OCI-LY7 (cell line): ENCODE measurements around the gene YPEL4. TPM values are rescaled to one million over a fixed set of nuclear protein-coding genes. Genes with fewer than 3 reads are reported as not detected.

ENCODE experiments used
- BruUV-seq: library from RNA; stranded (reverse); fragments of 400-500 nt; replicated peaks from 2 replicates; lab custom pipeline; 2021; lab: Mats Ljungman, UMichigan
- CTCF ChIA-PET: fragments of 300-600 bp; sonication (Branson Sonifier 250); formaldehyde crosslinking; loops from one replicate; lab custom pipeline; 2022; ENCODE audit warnings: antibody characterized with exemption; ENCODE audit not compliant: unreplicated experiment; lab: Charles Lee
- POLR2A ChIA-PET: fragments of 300-600 bp; sonication (Branson Sonifier 250); formaldehyde crosslinking; loops from one replicate; lab custom pipeline; 2022; ENCODE audit warnings: antibody characterized with exemption; lab: Charles Lee
- DNase-seq: peaks from one replicate; pipeline ENCODE4 v3.0.0-alpha.2; 2015; ENCODE audit warnings: low spot score
- H2AFZ ChIP-seq: fragments of 200-600 bp; sonication (generic), shearing (Covaris generic); 2 replicates; pipeline ENCODE4 v1.6.1; 2014; ENCODE audit warnings: mild to moderate bottlenecking, antibody characterized with exemption, low read length, moderate library complexity
- H3K27ac ChIP-seq: fragments of 200-600 bp; sonication (generic); 2 replicates; pipeline ENCODE4 v1.5.1; 2014; ENCODE audit warnings: mixed run types, low read depth, mild to moderate bottlenecking, moderate library complexity, low read length, inconsistent platforms; ENCODE audit not compliant: poor library complexity, severe bottlenecking
- H3K36me3 ChIP-seq: fragments of 200-600 bp; sonication (generic); 2 replicates; pipeline ENCODE4 v1.6.1; 2014; ENCODE audit warnings: mild to moderate bottlenecking, antibody characterized with exemption, low read length, moderate library complexity, mixed read lengths; ENCODE audit not compliant: insufficient read depth
- H3K4me1 ChIP-seq: fragments of 200-600 bp; sonication (generic); 2 replicates; pipeline ENCODE4 v1.5.1; 2014; ENCODE audit warnings: mild to moderate bottlenecking, low read length; ENCODE audit not compliant: insufficient read depth, poor library complexity, severe bottlenecking
- H3K4me2 ChIP-seq: fragments of 200-600 bp; sonication (generic); 2 replicates; pipeline ENCODE4 v1.6.1; 2014; ENCODE audit warnings: mild to moderate bottlenecking, low read length
- H3K4me3 ChIP-seq: fragments of 200-600 bp; sonication (generic); 2 replicates; pipeline ENCODE4 v1.5.1; 2014; ENCODE audit warnings: mild to moderate bottlenecking, low read depth, low read length; ENCODE audit not compliant: poor library complexity, severe bottlenecking
- H3K79me2 ChIP-seq: fragments of 200-600 bp; sonication (generic); 2 replicates; pipeline ENCODE4 v1.6.1; 2016; ENCODE audit warnings: low read depth, mild to moderate bottlenecking, low read length, moderate library complexity, mixed read lengths; ENCODE audit not compliant: insufficient read depth
- H3K9me2 ChIP-seq: fragments of 200-600 bp; sonication (generic); 2 replicates; pipeline ENCODE4 v1.6.1; 2016; ENCODE audit warnings: mild to moderate bottlenecking, low read length, mixed read lengths; ENCODE audit not compliant: insufficient read depth
- H3K9me3 ChIP-seq: fragments of 200-600 bp; sonication (generic); 2 replicates; pipeline ENCODE4 v1.6.1; 2014; ENCODE audit warnings: mild to moderate bottlenecking, mixed run types, low read length, mixed read lengths
- H4K20me1 ChIP-seq: fragments of 200-600 bp; sonication (generic); 2 replicates; pipeline ENCODE4 v1.6.1; 2014; ENCODE audit warnings: mild to moderate bottlenecking, antibody characterized with exemption, low read length, moderate library complexity, mixed read lengths; ENCODE audit not compliant: insufficient read depth
- EZH2phosphoT487 ChIP-seq: fragments of 200-600 bp; sonication (generic); IDR thresholded peaks from 2 replicates; pipeline ENCODE4 v1.6.1; 2018; ENCODE audit warnings: low read depth, borderline replicate concordance, mild to moderate bottlenecking, mixed run types, antibody characterized with exemption, low read length, moderate library complexity, mixed read lengths
- intact Hi-C: fragments of 100-400 bp; cut with micrococcal nuclease; formaldehyde crosslinking; loops from one replicate; pipeline ENCODE4 v1.10.0; 2022; ENCODE audit not compliant: unreplicated experiment
- total RNA-seq, 2 experiments: library from RNA; depleted of rRNA in 1 of 2; stranded (reverse); fragments of >200 nt in 1 of 2; shearing (Covaris generic) in 1 of 2; gene quantifications; 2 replicates each; pipeline ENCODE4 v1.2.3, GENCODE V29; 2014 to 2022
- TF ChIP-seq, protein P1 (sequence below): fragments of 200-600 bp; sonication (generic); conservative IDR thresholded peaks from 2 replicates; pipeline ENCODE4 v1.5.1; 2014; ENCODE audit warnings: mild to moderate bottlenecking, antibody characterized with exemption, low read length, moderate library complexity, mixed read lengths

YPEL4 gene
- total RNA-seq, 2 experiments from 2014 or later: 0.54 to 0.55 TPM

DNA sequence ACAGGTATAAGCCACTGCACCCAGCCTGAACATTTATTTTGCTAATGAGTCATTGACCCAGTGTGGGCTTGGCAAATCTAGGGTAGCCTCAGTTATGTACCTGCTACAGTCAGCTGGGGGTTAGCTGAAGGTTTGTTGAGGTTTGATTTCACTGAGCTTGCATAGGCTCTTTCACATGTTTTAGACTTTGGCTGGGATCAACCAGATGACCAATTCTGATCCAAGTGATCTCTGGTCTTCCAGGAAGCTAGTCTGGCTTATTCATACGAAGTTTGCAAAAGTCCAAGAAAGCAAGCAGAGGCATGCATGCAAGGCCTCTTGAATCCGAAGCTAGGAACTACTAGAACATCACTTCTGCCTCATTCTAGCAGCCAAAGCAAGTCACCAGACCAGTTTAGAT, 31.3 kb downstream of the YPEL4 start:
- intact Hi-C loops: no loop called here
- TF ChIP-seq, protein P1, sequence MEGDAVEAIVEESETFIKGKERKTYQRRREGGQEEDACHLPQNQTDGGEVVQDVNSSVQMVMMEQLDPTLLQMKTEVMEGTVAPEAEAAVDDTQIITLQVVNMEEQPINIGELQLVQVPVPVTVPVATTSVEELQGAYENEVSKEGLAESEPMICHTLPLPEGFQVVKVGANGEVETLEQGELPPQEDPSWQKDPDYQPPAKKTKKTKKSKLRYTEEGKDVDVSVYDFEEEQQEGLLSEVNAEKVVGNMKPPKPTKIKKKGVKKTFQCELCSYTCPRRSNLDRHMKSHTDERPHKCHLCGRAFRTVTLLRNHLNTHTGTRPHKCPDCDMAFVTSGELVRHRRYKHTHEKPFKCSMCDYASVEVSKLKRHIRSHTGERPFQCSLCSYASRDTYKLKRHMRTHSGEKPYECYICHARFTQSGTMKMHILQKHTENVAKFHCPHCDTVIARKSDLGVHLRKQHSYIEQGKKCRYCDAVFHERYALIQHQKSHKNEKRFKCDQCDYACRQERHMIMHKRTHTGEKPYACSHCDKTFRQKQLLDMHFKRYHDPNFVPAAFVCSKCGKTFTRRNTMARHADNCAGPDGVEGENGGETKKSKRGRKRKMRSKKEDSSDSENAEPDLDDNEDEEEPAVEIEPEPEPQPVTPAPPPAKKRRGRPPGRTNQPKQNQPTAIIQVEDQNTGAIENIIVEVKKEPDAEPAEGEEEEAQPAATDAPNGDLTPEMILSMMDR: no peak
- no peak for TF ChIP-seq EZH2phosphoT487
- no TSS peak for BruUV-seq
- H3K27ac ChIP-seq: no peak overlapping the region
- H3K4me2 ChIP-seq: no peak overlapping the region
- no peaks in the 10 kb centered on the region for H3K79me2 ChIP-seq
- no peak overlapping the region for H3K4me3 ChIP-seq
- H3K9me3 ChIP-seq: peaks cover 17% of the 10 kb centered on the region
- H2AFZ ChIP-seq: no peak overlapping the region
- no peaks in the 10 kb centered on the region for H3K9me2 ChIP-seq
- H4K20me1 ChIP-seq: no peaks in the 10 kb centered on the region
- DNase-seq: no peak
- H3K36me3 ChIP-seq: no peaks in the 10 kb centered on the region
- POLR2A ChIA-PET: interaction anchor here (0.7 to 1.5 kb wide), 2 partner anchors 16 to 189 kb away, joined by 3 read pairs; no protein-coding TSS in a partner anchor
- no peaks in the 10 kb centered on the region for H3K4me1 ChIP-seq
- CTCF ChIA-PET: no interaction called here

DNA sequence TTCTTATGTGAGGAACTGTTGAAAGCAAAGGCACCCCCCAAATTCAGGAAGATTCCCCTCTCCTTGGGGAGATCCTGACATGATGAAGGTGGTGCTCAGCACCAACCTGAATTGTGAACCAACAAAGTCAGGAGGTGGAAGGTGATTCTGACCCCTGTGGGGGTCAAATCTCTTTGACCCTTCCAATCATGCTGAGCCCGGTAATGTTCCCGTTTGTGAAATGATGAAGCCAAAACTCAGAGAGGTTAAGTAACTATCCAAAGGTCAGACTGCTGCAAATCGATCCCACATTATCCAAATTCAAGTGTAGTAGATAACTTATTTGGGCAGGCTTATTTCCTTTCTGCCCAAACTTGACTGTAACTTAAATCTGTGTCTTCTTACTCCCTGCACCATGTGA, 33.1 kb downstream of the YPEL4 start:
- no peak overlapping the region for H3K4me3 ChIP-seq
- no peak for TF ChIP-seq EZH2phosphoT487
- TF ChIP-seq, protein P1: no peak
- intact Hi-C loops: no loop called here
- ChIA-PET CTCF (no interaction called here), POLR2A (interaction anchor here (0.7 kb wide), 1 partner anchor 18 kb away, joined by 3 read pairs; no protein-coding TSS in a partner anchor)
- no TSS peak for BruUV-seq
- H4K20me1 ChIP-seq: no peaks in the 10 kb centered on the region
- no peak overlapping the region for H3K4me2 ChIP-seq
- H3K9me3 ChIP-seq: peaks cover 17% of the 10 kb centered on the region
- H3K36me3 ChIP-seq: no peaks in the 10 kb centered on the region
- no peaks in the 10 kb centered on the region for H3K4me1 ChIP-seq
- DNase-seq: no peak
- no peaks in the 10 kb centered on the region for H3K9me2 ChIP-seq
- no peak overlapping the region for H3K27ac ChIP-seq
- no peaks in the 10 kb centered on the region for H3K79me2 ChIP-seq
- no peak overlapping the region for H2AFZ ChIP-seq

DNA sequence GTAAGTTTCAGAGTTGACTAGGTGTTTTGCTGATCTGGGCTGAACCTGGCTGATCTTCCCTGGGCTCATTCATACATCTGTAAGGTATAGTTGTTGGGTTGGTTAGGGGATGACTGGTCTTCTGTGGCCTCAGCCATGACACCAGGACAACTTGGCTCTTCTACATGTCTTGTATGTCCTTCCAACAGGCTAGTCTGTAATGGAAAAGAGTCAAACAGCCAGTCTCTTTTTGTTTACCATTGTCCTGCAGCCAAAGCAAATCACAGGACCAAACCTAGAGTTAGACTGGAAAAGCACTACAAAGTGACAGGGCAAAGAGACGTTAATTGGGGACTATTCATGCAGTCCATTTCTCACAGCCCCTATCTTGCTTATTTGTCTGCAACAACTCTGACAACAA, 34.4 kb downstream of the YPEL4 start:
- intact Hi-C loops: no loop called here

More for the DNA sequence above, 34.4 kb downstream of the YPEL4 start:
- Histone ChIP-seq H3K36me3 (no peaks in the 10 kb centered on the region), H3K9me2 (no peaks in the 10 kb centered on the region), H3K4me3 (no peak overlapping the region), H4K20me1 (no peaks in the 10 kb centered on the region), H3K79me2 (no peaks in the 10 kb centered on the region), H3K4me1 (no peaks in the 10 kb centered on the region), H3K4me2 (no peak overlapping the region), H3K9me3 (peaks cover 15% of the 10 kb centered on the region), H3K27ac (no peak overlapping the region), H2AFZ (no peak overlapping the region)
- TF ChIP-seq EZH2phosphoT487: no peak
- TF ChIP-seq, protein P1: no peak
- CTCF ChIA-PET: interaction anchor here (0.6 kb wide), 1 partner anchor 48 kb away, joined by 3 read pairs; the partner anchor contains the start of gene UBE2L6
- no peak for DNase-seq
- POLR2A ChIA-PET: interaction anchor here (0.7 kb wide), 1 partner anchor 11 kb away, joined by 3 read pairs; no protein-coding TSS in a partner anchor
- BruUV-seq: no TSS peak
